Endothelial cell of umbilical vein (primary cell): ENCODE data around the gene NCF4. TPM values are rescaled to one million over a fixed set of nuclear protein-coding genes. Genes with fewer than 3 reads are reported as not detected.

Experiments
- BruUV-seq: library from RNA; stranded (reverse); fragments of 400-500 nt; replicated peaks from 2 replicates; lab custom pipeline; 2021; lab: Mats Ljungman, UMichigan
- CTCF ChIA-PET: fragments of 300-600, 350-600 bp; sonication (Branson Sonifier 250); formaldehyde crosslinking; loops from one replicate; lab custom pipeline; 2021; ENCODE audit warnings: antibody characterized with exemption, inconsistent platforms; lab: Charles Lee
- POLR2A ChIA-PET: fragments of 300-600, 350-600 bp; sonication (Branson Sonifier 250); formaldehyde crosslinking; loops from one replicate; lab custom pipeline; 2021; ENCODE audit warnings: antibody characterized with exemption, inconsistent platforms; lab: Charles Lee
- DNase-seq: peaks from one replicate; pipeline ENCODE4 v3.0.0-alpha.2; 2011; ENCODE audit warnings: low read depth, low spot score
- FAIRE-seq: peaks from 2 replicates; lab custom pipeline; 2011; peaks lifted over from hg19 to GRCh38; lab: Jason Lieb, UNC
- H2AFZ ChIP-seq: 2 replicates; pipeline ENCODE4 v1.6.0; 2012; ENCODE audit warnings: low read depth, low read length, control low read depth, inconsistent platforms
- H3K27ac ChIP-seq: 2 replicates; pipeline ENCODE4 v1.5.1; 2011; ENCODE audit warnings: low read depth, mild to moderate bottlenecking, control low read depth, low read length, moderate library complexity; ENCODE audit not compliant: insufficient read depth
- H3K27me3 ChIP-seq, 2 experiments: 2 replicates each; pipeline versions ENCODE4 v1.6.0 to v1.6.1; 2011; ENCODE audit warnings: low read length in 2 of 2, mixed read lengths in 1 of 2; ENCODE audit not compliant: control insufficient read depth in 2 of 2, insufficient read depth in 2 of 2
- H3K36me3 ChIP-seq, 2 experiments: 2 replicates in 1 of 2; 3 replicates in 1 of 2; pipeline ENCODE4 v1.5.1; 2011; ENCODE audit warnings: low read length in 2 of 2, mild to moderate bottlenecking in 1 of 2, moderate library complexity in 1 of 2; ENCODE audit not compliant: control insufficient read depth in 2 of 2, insufficient read depth in 2 of 2; ENCODE audit errors: extremely low read depth in 1 of 2
- H3K4me1 ChIP-seq: 3 replicates; pipeline ENCODE4 v1.5.1; 2011; ENCODE audit warnings: mild to moderate bottlenecking, low read length; ENCODE audit not compliant: control insufficient read depth, insufficient read depth; ENCODE audit errors: extremely low read depth
- H3K4me2 ChIP-seq: 2 replicates; pipeline ENCODE4 v1.6.1; 2011; ENCODE audit warnings: low read length, control low read depth, mixed read lengths; ENCODE audit not compliant: insufficient read depth
- H3K4me3 ChIP-seq, 3 experiments: fragments of 200-600 bp in 1 of 3; sonication (generic), shearing (Covaris generic) in 1 of 3; replicated peaks in 1 of 3; 2 replicates each; pipeline ENCODE4 v1.5.1; 2011 to 2016; ENCODE audit warnings: control low read depth in 3 of 3, low read length in 3 of 3, mild to moderate bottlenecking in 2 of 3, inconsistent platforms in 1 of 3, low read depth in 1 of 3, moderate library complexity in 1 of 3; ENCODE audit not compliant: insufficient read depth in 1 of 3
- H3K79me2 ChIP-seq: 2 replicates; pipeline ENCODE4 v1.6.0; 2012; ENCODE audit warnings: low read length, inconsistent platforms; ENCODE audit not compliant: control insufficient read depth, insufficient read depth
- H3K9ac ChIP-seq: replicated peaks from 2 replicates; pipeline ENCODE3; 2011; ENCODE audit warnings: low read length, control low read depth; ENCODE audit not compliant: insufficient read depth; ENCODE audit errors: extremely low read depth
- H3K9me1 ChIP-seq: replicated peaks from 3 replicates; pipeline ENCODE4 v1.6.0; 2011; ENCODE audit warnings: mild to moderate bottlenecking, low read length; ENCODE audit not compliant: control insufficient read depth, insufficient read depth; ENCODE audit errors: extremely low read depth
- H3K9me3 ChIP-seq: replicated peaks from 2 replicates; pipeline ENCODE4 v1.5.1; 2012; ENCODE audit warnings: low read length, inconsistent platforms; ENCODE audit not compliant: control insufficient read depth, insufficient read depth
- H4K20me1 ChIP-seq: replicated peaks from 2 replicates; pipeline ENCODE3; 2011; ENCODE audit warnings: mild to moderate bottlenecking, low read length; ENCODE audit not compliant: control insufficient read depth, insufficient read depth; ENCODE audit errors: extremely low read depth
- CTCF ChIP-seq, 2 donors: IDR thresholded peaks; 1 replicate in 1 of 2; 2 replicates in 1 of 2; pipeline ENCODE4 v1.5.1; 2011; ENCODE audit warnings: low read length in 2 of 2, mild to moderate bottlenecking in 2 of 2, moderate library complexity in 2 of 2, control low read depth in 1 of 2, inconsistent platforms in 1 of 2, low read depth in 1 of 2; ENCODE audit not compliant: insufficient read depth in 1 of 2; ENCODE audit errors: extremely low read depth in 1 of 2
- GATA2 ChIP-seq: IDR thresholded peaks from 2 replicates; pipeline ENCODE4 v1.7.0; 2011; ENCODE audit warnings: low read depth, mild to moderate bottlenecking, moderate library complexity, mixed read lengths, low read length; ENCODE audit not compliant: insufficient read length, insufficient read depth
- JUN ChIP-seq: IDR thresholded peaks from 2 replicates; pipeline ENCODE4 v1.6.1; 2011; ENCODE audit warnings: borderline replicate concordance, low read depth; ENCODE audit not compliant: insufficient read length, insufficient read depth
- POLR2AphosphoS5 ChIP-seq: IDR thresholded peaks from 2 replicates; pipeline ENCODE4 v1.6.1; 2012; ENCODE audit warnings: low read depth, mild to moderate bottlenecking, control low read depth, low read length, moderate library complexity; ENCODE audit not compliant: insufficient read depth
- dilution Hi-C: fragments of 300-500 bp; cut with MboI; formaldehyde crosslinking; loops from one replicate; pipeline ENCODE4 v1.15.0; 2019; ENCODE audit warnings: low sequenced_read_pairs; ENCODE audit not compliant: extremely low pct_ligation_motif_present
- intact Hi-C: fragments of 100-400 bp; cut with micrococcal nuclease; formaldehyde crosslinking; loops from one replicate; pipeline ENCODE4 v1.10.0; 2022
- polyA plus RNA-seq, 4 experiments: library from polyadenylated mRNA; depleted of rRNA in 3 of 4; stranded (reverse) in 3 of 4; unstranded in 1 of 4; fragments of >200 nt; gene quantifications; 2 replicates each; pipeline versions ENCODE4 v1.2.1 to v1.2.3, GENCODE V29; 2011 to 2012; ENCODE audit warnings: missing spikeins in 1 of 4
- total RNA-seq: library from RNA; stranded (reverse); gene quantifications from 2 replicates; pipeline ENCODE4 v1.2.3, GENCODE V29; 2021

Gene NCF4
- total and polyA plus RNA-seq, 2 donors (not counting 3 experiments of a cell fraction or from before 2014, with no cell fraction given) = 0.07 TPM; not detected in 1

- peak overlapping the region; percentile 10 for H3K9ac ChIP-seq
- peaks cover 7% of the 10 kb centered on the region in 2 experiments for H3K27me3 ChIP-seq
- H3K27ac ChIP-seq = peak overlapping the region; percentile 18
- no peaks in the 10 kb centered on the region for H3K9me1 ChIP-seq
- FAIRE-seq (peak; percentile 89), DNase-seq (peak; percentile 71)
- intact Hi-C loops = loop anchor here (1.0 kb wide), 2 partner anchors 33 to 41 kb away; no protein-coding TSS in a partner anchor
- no peaks in the 10 kb centered on the region for H3K79me2 ChIP-seq
- H3K4me1 ChIP-seq = peaks cover 9% of the 10 kb centered on the region
- POLR2A ChIA-PET = no interaction called here
- H2AFZ ChIP-seq = no peak overlapping the region
- TF ChIP-seq POLR2AphosphoS5 = peak; percentile 59
- no peak for TF ChIP-seq CTCF (IDR thresholded peaks at IDR 0.05; ENCODE audit: extremely low read depth in 1 of 2, insufficient read depth in 1 of 2, low read depth in 1 of 2, low read length in 2 of 2)
- peak; percentile 74 for TF ChIP-seq GATA2
- peak; percentile 70 for TF ChIP-seq JUN
- no peaks in the 10 kb centered on the region for H4K20me1 ChIP-seq
- no peaks in the 10 kb centered on the region for H3K36me3 ChIP-seq
- dilution Hi-C loops = no loop called here
- H3K4me2 ChIP-seq = no peak overlapping the region
- no TSS peak for BruUV-seq
- CTCF ChIA-PET = interaction anchor here (0.6 to 2.7 kb wide), 5 partner anchors 8 to 47 kb away, joined by 3 to 12 read pairs (median 4); partner anchors contain the start of gene IFT27
- H3K9me3 ChIP-seq = no peaks in the 10 kb centered on the region
- no peak overlapping the region for H3K4me3 ChIP-seq
Measured at GRCh38 chr22:36823186-36823839, 37.5 kb upstream of the NCF4 start.
